ENCODE results near the gene DMD.
A peak's percentile ranks its signal among the peaks of the same experiment; 100 is the strongest.
"Not testable (repeated sequence)": the region's sequence is repeated elsewhere in the genome, so short reads cannot be mapped to it uniquely, and the experiment has no call there.

DMD gene

DNA sequence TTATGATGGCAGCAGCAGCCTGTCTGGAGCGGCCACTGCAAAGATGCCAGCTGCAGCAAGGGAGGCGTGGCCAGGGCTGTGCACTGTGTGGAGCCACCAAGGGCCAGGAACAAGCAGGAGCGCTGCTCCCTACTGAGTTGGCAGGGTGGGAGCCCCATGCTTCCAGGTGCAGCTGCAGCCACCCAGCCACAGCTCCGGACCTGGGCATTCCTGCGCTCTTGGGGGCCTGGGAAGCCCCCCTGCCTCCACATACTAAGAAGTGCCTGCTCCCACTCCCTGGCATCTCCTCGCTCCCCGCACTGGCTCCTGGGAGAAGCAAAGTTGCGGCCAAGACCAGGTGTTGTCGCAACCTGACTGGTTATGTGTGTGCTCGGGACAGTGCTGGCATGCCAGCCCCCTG lies 619.8 kb downstream of the DMD start:
- DNase-seq, result no peak

DNA sequence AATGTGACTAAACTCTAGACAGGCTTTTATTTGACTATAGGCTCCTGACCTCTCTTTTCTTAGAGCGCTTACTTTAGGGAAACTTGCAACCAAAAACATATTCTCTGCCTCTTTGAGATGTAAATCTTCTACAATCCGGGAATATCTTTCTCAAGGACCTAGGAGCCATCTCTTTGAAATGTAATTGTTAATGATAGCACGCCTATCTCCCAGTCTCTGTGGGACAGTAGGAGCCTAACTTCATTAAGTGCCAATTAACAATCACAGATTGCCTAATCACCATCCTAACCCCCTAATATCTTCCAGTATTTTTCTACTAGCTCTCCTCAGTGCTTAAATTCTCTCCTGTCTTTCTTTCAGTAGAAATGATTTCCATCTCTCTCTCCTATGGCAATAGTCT lies 628.6 kb downstream of the DMD start:
- no peak for DNase-seq

DNA sequence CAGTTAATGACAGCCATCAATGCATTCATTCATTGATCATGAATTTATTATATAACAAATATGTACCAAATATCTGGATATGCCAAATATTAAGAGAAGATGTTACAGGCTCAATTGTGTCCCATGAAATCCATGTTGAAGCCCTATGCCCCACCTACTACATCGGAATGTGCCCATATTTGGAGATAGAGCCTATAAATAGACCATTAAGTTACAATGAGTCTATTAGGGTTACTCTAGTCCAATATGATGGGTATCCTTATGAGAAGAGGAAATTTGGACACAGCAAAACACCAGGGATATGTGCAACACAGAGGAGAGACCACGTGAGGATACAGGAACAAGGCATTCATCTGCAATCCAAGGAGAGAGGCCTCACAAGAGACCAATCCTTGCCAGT lies 634.5 kb downstream of the DMD start:
- DNase-seq, result no peak

DNA sequence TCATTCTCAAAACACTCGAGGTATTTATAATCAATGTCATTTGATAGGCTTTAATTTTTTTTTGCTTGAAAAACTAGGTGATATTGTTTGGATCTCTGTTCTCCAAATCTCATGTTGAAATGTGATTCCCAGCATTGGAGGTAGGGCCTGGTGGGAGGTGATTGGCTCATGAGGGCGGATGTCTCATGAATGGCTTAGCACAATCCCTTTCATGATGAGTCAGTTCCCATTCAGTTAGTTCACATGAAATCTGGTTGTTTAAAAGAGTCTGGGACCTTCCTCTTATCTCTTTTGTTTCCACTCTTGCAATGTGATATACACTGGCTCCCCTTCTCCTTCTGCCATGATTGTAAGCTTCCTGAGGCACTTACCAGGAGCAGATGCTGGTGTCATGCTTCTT lies 638.7 kb downstream of the DMD start:
- DNase-seq, result no peak

DNA sequence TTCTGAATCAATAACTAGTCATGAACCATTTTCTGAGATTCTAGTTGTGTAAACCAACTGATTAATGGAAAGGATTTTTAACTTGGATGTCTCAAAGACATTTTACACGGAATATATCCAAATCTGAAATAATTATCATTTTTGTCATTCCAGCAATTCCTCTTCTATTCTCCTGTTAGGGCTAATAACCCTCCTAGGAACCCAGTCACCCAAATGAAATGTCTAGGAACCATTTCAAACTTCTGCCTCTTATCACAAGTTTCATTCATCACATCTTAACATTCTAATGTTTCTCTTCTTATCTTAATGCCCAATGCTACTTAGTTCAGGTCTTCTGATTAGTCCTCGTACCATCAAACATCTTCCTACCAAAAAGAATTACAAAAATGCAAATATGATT lies 639.8 kb downstream of the DMD start:
- no peak for DNase-seq

DNA sequence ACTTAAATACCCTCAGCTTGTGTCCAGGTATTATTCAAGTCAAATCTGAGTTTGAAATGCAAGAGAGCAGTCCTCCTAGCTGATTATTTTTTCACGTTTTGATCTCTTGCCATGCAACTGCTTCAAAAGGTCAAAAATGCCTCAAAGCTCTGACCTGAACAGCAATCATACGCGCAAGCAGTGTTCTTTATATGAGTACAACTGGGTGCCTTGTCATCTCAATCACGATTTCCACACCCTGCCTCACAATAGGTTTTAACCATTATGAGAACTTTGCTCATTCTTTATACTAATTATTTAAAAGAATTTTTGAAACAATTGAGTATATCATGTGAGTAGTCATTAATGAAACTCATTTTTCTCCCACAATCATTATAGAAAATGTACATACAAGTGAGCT lies 649.1 kb downstream of the DMD start:
- DNase-seq, result no peak

DNA sequence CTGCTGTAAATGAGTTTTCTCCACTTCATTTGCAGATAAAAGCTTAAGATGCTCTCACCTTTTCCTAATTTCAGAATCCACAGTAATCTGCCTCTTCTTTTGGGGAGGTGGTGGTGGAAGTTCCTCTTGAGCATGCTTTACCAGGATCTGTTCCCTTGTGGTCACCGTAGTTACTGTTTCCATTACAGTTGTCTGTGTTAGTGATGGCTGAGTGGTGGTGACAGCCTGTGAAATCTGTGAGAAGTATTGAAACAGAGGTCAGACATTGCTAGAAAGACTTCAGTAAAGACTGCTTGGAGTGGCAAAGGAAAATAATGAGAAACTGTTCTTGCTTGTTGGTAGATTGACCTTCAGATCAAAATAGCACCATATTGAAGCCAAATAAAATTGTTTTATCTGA lies 666.2 kb downstream of the DMD start:
- no peak for DNase-seq

DNA sequence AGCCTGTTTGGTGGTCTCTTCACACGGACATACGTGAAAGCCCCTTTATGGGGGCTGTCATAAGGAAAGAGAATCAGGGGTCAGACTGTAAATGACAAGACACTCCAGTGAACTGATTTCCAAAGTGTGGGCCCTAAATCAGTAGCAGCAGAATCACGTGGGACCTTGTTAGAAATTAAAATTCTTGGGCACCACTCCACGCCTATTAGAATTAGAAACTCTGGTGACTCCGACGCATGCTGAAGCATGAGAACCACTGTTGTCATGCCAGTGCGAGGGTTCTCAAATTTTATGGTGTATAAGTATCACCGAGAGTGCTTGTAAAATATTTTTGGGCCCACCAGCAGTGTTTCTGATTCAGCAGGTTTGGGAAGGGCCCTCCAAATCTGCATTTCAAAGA lies 672.8 kb downstream of the DMD start:
- no peak for DNase-seq

DNA sequence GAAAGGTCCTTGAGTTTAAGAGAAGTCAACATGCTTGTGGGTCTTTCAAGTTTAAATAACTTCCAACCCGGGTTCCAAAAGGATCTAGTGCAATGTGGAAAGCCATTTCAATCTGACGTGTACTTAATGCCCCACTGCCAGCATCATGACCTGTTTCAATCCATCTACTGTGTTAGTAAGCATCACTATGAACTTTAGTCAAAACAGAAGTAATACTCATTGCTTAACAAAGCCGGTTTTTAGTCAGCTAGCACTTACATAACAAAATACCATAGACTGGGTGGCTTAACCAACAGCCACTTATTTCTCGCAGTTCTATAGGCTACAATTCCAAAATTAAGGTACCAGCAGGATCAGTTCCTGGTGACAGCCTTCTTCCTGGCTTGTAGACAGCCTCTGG lies 677.5 kb downstream of the DMD start:
- DNase-seq, result no peak

DNA sequence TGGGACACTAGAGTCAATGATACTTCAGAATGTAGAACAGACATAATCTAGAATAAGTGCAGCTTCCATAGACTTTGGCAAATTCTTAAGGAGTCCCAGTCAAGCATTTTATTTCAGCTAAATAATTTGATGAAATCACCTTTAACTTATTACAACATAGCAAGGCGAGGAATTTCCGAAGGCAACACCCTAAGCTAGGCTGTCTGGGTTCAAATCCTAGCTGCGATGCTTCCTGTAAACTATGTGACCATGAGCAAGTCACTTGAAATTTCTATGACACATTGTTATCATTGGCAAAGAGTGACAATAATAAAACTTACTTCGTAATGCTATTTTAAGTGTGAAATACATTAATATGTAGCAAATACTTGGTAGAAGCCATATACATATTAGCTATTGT lies 679.1 kb downstream of the DMD start:
- no peak for DNase-seq

DNA sequence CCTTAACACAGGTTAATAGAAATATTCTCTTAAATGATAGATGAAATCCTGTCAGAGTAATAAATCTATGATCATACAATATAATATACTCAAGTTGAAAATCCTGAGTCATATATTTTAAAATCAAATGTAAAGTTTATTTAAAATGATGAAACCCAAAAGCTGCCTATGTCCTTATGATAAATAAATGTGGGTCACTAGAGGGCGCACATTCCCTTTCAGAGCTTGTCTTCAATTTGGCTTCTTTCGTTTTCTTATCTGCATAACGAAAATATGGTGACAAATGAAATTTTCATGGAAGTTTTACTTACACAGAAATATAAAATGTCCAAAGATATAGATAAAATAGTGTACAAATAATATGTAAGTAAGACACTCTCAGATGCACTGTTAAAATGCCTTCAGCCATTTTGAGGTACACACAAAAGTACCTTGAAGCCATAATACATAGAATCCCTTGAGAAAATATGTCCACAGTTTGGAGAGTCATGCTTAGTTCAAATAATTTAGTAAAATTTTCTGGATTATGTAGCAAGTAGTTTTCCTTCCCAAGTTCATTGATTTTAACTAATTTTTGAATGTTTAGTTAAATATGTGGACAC lies 680.4 kb downstream of the DMD start:
- no peak for DNase-seq

DNA sequence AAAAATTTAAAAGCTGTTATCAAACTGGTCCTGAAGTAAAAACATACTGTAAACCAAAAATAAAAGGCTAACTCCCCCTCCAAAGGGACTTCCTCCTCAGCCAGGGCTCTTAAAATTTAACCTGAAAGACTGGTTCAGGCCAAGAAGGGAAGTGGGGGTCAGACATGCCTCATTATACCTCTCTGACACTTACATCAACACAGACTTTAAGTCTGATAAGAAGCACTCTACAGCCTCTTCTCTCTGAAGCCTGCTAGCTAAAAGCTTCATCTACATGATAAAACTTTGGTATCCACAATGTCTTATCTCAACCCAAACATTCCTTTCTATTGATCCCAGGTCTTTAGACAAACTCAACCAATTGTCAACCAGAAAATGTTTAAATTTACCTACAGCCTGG lies 682.9 kb downstream of the DMD start:
- DNase-seq, result not testable (repeated sequence)

DNA sequence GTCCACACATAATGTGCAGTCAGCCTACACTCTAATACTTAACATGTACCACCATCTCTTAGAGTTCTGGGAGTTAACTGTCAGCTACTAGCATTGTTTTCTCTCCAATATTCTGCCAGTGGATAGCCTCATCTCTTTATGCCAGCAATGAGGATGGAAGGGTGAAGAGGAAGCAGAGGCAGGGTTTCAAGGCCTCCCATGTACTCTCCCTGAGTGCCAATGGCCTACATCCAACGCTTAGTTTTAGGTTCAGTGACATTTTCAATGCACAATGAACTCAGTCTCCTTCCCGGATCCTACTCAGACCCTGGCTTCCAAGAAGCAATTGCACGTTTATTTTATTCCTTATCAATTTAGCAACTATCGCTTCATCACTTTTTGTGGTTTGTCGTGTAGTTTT lies 686.1 kb downstream of the DMD start:
- no peak for DNase-seq

DNA sequence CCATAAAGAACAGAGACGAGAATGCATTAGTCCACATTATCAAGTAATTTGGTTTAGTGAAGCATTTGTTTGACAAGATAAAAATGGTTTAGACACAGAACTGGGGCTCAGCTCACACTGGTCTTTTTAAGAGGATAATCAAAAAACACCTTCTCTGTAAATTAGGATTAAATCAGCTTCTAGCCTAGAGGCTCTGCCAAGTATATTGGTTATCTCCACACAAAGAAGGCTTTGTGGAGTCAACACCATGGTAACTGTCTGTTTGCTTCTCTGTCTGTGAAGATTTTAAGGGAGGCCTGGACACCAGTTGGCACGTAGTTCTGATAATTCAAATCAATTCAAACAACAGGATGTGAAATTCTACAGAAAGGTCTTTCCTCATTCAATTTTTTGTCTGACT lies 687.0 kb downstream of the DMD start:
- no peak for DNase-seq

DNA sequence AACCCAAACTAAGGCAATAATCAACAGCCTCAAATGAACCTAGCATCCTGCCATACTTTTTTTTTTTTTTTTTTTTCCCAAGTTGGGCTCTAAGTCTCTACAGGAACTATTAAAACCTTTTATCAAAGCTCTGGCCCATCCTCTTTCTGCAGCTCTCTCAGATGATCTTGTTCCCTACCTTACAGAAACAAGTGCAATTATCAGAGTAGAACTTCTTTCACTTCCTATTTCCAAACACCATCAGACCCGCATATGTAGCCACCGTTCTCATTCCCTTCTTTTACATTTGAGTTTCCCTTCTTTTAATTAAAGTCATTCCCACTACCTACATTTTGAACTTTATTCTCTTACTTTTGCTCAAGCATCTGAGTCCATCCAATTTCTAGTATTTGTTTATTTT lies 690.6 kb downstream of the DMD start:
- no peak for DNase-seq

DNA sequence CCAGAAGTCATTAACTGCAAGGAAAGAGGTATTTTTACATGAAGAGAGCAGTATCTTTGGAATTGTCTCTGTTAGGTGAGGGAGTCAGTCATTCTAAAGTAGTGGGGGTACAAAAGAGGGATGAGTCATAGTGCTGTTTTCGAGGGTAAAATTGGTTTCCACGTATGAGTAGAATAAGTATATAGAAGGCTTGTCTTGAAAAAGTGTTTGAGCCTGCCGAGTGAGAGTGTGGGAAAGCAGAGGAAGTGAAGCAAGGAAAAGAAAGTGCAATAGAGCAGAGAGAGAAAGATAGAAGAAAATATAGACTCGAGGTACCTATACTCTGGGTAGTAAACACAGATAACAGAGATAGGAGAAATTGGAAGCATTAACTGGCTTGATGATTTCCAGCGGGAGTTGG lies 696.4 kb downstream of the DMD start:
- no peak for DNase-seq

DNA sequence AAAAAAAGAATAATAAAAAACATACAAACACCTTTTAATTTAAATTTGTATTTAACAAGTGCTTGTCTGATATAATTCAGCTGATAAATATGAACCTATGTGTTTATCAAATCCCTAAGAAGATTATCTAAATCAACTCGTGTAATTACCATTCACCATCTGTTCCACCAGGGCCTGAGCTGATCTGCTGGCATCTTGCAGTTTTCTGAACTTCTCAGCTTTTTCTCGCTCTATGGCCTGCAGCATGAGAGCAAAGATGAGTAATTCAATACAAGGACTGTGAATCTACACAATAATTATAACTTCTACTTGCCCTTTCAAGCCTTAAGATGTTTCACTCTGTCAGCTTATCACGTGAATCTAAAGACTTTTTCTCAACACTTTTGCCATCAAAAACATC lies 709.7 kb downstream of the DMD start:
- DNase-seq, result no peak

DNA sequence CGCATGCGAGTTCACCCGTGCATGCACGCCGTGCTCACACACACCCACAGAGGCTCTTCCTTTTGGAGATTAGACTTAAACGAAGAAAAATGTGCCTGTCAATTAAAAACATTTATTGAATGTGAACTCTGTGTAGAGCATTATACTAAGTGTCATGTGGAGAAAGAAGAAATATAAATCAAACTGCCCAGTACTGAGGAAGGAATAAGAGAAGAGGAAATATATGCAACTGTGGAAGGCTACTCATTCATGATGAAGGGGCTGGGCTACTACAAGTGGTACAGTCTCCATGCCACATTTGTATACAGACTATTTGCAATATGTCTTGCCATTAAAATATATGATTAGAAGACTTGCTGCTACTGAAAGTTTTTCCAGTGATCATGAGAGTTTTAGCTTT lies 714.7 kb downstream of the DMD start:
- DNase-seq, result no peak

DNA sequence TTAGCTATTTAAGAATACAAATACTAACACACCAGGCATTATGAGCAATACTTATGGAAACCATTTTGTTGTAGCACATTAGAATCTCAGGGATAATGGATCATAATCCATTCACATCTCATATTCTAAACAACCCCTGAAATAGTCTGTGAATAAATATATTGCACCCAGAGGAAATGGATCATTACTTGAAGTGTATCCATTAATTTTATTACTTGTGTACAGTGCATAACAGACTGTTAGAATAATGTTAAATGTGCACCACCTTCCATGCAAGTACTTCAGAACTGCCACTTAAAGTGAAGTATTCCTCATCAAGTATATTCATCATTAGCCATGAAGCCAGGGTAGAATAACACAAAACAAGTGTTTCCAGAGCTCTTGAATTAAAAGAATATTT lies 715.5 kb downstream of the DMD start:
- no peak for DNase-seq

DNA sequence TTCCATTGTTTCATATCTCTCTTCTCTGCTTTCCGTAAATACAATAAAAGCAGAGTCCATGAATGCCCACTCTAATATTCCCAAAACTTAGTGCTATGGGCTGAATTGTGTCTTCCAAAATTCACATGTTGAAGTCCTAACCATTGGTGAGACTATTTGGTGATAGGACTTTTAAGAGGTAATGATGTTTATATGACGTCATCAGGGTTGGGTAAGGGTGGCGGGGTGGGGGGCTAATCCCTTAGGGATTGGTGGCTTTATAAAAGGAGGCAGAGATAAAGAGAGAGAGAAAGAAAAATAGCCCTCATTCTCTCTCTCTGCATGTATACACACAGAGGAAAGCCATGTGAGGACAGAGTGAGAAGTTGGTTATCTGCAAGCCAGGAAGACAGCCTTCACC lies 722.2 kb downstream of the DMD start:
- DNase-seq, result no peak

DNA sequence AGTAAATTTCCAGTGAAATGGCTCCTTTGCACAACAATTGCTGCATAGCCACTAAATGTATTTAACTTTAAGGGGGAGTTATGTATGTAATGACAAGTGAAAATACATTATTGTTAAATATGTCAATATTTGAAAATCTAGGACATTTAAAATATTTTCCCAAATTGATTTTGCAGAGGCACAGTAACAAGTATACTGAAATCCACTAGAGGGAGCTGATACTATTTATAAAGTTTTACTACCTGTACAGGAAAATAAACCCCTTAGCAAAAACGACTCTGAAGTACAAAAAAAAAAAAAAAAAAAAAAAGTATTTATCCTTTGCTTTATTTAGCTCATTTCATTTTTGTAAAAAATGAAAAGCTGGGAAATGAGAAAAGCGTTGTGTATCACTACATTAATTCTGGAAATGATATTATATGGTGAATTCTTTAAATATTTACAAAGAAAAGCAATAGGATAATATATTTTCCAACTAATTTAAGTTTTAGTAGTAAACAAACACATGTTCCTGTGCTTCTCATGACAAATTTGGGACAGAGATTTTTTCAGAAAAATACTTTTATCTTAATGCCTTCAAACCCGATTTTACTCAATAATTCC lies 727.7 kb downstream of the DMD start:
- no peak for DNase-seq

DNA sequence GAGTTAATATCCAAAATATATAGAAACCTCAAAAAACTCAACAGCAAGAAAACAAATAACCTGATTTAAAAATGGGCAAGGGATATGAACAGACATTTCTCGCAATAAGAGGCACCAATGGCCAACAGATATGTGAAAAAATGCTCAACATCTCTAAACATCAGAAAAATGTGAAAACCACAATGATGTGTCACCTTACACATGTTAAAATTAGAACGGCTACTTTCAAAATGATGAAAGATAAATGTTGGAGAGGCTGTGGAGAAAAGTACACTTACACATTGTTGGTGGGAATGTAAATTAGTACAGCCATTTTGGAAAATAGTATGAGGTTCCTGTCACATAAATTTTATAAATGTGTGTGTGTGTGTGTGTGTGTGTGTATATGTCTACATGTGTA lies 731.3 kb downstream of the DMD start:
- no peak for DNase-seq

DNA sequence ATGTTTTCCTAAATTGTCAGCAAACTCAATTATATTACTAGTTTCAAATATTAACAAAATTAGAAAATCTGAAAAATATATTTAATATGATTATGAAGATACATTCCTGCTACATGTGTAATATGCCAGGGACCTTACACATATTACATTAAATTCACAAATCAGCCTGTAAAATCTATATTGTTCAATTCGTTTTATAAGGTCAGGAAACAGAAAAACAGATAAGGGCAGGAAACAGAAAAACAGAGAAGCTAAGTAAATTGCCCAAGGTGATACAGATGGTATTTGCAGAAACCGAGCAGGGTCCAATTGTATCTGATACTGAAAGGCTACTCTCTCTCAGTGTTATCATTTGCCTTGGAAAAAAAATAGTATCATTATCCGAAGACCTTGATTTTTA lies 739.0 kb downstream of the DMD start:
- no peak for DNase-seq

DNA sequence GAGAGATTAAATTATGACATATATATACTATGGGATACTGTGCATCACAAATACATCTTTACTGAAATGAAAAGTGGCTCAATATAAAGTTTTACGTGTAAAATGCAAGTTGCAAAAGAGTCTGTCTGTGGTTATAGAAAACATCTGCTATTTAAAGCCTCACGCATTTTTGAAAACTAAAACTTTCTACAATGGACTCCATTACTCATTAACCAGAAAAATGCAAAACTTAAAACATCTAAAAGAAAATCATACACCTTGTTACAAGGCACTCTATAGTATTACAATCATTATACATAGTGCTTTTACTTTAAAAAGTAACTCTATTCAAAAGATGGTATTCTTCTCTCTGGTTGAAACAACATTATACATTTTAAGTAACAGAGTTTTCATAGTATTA lies 755.6 kb downstream of the DMD start:
- DNase-seq, result no peak

DNA sequence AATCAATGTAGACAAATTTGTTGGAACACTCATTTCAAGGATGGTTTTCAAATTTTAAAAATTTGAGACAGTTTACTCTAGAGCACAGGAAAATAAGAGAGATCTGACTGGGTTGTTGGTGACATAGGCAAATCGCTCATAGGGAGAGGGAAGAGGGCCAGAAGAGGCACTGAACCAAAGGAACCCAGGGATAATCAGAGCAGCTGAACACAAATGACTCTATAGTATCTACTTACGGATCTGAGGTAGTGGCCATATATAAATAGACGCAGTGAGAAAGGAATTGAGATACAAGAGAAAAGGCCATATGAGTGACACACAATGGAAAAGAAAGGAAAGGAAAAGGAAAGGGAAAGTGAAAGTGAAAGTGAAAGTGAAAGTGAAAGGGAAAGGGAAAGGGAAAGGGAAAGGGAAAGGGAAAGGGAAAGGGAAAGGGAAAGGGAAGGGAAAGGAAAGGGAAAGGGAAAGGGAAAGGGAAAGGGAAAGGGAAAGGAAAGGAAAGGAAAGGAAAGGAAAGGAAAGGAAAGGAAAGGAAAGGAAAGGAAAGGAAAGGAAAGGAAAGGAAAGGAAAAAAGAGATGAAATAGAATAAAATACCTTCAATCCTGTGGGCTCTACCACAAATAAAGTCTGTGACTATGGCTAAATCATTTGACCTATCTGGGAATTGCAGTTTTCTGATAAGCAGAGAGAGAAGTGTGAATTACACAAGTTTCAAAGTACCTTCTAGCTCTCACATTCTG lies 759.2 kb downstream of the DMD start:
- peak in 1 of 2 donors; percentile 6 for DNase-seq
